ENCODE data around the gene MOGAT3. TPM values are rescaled to one million over a fixed set of nuclear protein-coding genes. Genes with fewer than 3 reads are reported as not detected.
A peak's percentile ranks its signal among the peaks of the same experiment; 100 is the strongest.

MOGAT3 gene
- total and polyA plus RNA-seq, 9 of the 15 experiments (the other 6 are each of a cell fraction or from before 2014, with no cell fraction given), result 0.07 to 0.17 (median 0.13) TPM; not detected in 6

- TF ChIP-seq ZFX (CRISPR knock-in tag; IDR thresholded peaks at IDR 0.05), result no peak
- TF ChIP-seq GTF2F1 (IDR thresholded peaks at IDR 0.05; ENCODE audit: low read depth, low read length), result no peak
- TF ChIP-seq SOX6 (IDR thresholded peaks at IDR 0.05), result peak; percentile 21; the same call in 1 of the 2 replicates
- TF ChIP-seq RCOR1 (IDR thresholded peaks at IDR 0.05; ENCODE audit: borderline replicate concordance in 1 of 2, low read depth in 2 of 2, low read length in 2 of 2), result peak in 1 of 2 experiments; percentile 97; a peak in 3 of 4 replicates
- TF ChIP-seq ZC3H8 (IDR thresholded peaks at IDR 0.05), result no peak
- no peak for TF ChIP-seq RAD21 (CRISPR knock-in tag; conservative IDR thresholded peaks at IDR 0.05 in 1 of 2, IDR thresholded peaks at IDR 0.05 in 1 of 2)
- TF ChIP-seq XRCC4 (IDR thresholded peaks at IDR 0.05; ENCODE audit: extremely low read depth, insufficient read depth, insufficient read length), result no peak
- TF ChIP-seq CBFA2T2 (conservative IDR thresholded peaks at IDR 0.05), result peak; percentile 84
- TF ChIP-seq ZC3H11A (IDR thresholded peaks at IDR 0.05; ENCODE audit: low read depth, low read length), result 0 out of 2 replicates have a peak, but pooled peaks have one; percentile 69
- TF ChIP-seq FOS (IDR thresholded peaks at IDR 0.05; ENCODE audit: extremely low read depth, insufficient read length), result no peak
- TF ChIP-seq PTRF (tag; IDR thresholded peaks at IDR 0.05), result no peak
- TF ChIP-seq HDAC8 (tag; IDR thresholded peaks at IDR 0.05), result no peak
- no peak for TF ChIP-seq PCBP2 (IDR thresholded peaks at IDR 0.05; ENCODE audit: low read depth, low read length, poor library complexity, severe bottlenecking)
- peak; percentile 0 for TF ChIP-seq SP2 (IDR thresholded peaks at IDR 0.05; ENCODE audit: extremely low read depth, low read depth, low read length, poor library complexity, severe bottlenecking)
- no peak for TF ChIP-seq WHSC1 (IDR thresholded peaks at IDR 0.05; ENCODE audit: low read length)
- TF ChIP-seq CCNT2 (IDR thresholded peaks at IDR 0.05; ENCODE audit: borderline replicate concordance, extremely low read depth, insufficient read length, low read depth, low read length), result peak; percentile 94
- TF ChIP-seq ETV6 (IDR thresholded peaks at IDR 0.05; ENCODE audit: borderline replicate concordance in 1 of 2, low read depth in 2 of 2, low read length in 1 of 2), result no peak
- peak; percentile 84; the same call in 1 of the 2 replicates for TF ChIP-seq ETV6 (CRISPR knock-in tag; IDR thresholded peaks at IDR 0.05; ENCODE audit: borderline replicate concordance)
- TF ChIP-seq ILK (tag; IDR thresholded peaks at IDR 0.05; ENCODE audit: borderline replicate concordance, low read depth), result no peak
- TF ChIP-seq RREB1 (CRISPR knock-in tag; IDR thresholded peaks at IDR 0.05), result no peak
- peak; percentile 90 for TF ChIP-seq FIP1L1 (IDR thresholded peaks at IDR 0.05; ENCODE audit: low read depth, low read length, poor library complexity, severe bottlenecking)
- TF ChIP-seq MIER1 (IDR thresholded peaks at IDR 0.05; ENCODE audit: low read depth), result peak; percentile 97
- no peak for TF ChIP-seq ZNF561 (CRISPR knock-in tag; conservative IDR thresholded peaks at IDR 0.05)
Measured at GRCh38 chr7:101165075-101165957, 35.5 kb downstream of the MOGAT3 start, which contains the start of gene VGF (continued).

Data from K562 (cell line).